Breast epithelium (tissue), 3 donors: Measurements from ENCODE around the gene CMTM2.

Source experiments
- POLR2A ChIP-seq: fragments of 450-650 bp; IDR thresholded peaks from one replicate; pipeline ENCODE4 v1.6.1; 2016; ENCODE audit warnings: antibody characterized with exemption, mild to moderate bottlenecking, moderate library complexity
- TF ChIP-seq, protein P1 (sequence below), 3 donors: fragments of 450-650 bp; IDR thresholded peaks; one replicate each; pipeline ENCODE4 v1.5.1; 2016 to 2017; ENCODE audit warnings: antibody characterized with exemption in 3 of 3, mild to moderate bottlenecking in 3 of 3, moderate library complexity in 3 of 3

DNA sequence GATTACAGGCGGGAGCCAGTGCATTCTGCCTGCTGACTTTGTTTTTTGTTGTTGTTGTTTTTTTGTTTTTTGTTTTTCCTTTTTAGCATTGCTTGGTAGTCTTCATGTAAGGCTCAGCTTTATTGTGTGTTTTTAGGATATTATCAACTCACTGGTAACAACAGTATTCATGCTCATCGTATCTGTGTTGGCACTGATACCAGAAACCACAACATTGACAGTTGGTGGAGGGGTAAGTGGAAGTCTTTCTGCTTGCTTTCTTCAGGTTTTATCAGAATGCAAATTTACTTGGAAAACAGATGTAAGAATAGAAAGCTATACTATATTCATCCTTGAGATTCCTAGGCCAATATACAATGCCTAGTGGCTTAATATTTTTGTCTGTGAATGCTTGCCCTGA is 16.3 kb upstream of the CMTM2 start:
- TF ChIP-seq, protein P1, sequence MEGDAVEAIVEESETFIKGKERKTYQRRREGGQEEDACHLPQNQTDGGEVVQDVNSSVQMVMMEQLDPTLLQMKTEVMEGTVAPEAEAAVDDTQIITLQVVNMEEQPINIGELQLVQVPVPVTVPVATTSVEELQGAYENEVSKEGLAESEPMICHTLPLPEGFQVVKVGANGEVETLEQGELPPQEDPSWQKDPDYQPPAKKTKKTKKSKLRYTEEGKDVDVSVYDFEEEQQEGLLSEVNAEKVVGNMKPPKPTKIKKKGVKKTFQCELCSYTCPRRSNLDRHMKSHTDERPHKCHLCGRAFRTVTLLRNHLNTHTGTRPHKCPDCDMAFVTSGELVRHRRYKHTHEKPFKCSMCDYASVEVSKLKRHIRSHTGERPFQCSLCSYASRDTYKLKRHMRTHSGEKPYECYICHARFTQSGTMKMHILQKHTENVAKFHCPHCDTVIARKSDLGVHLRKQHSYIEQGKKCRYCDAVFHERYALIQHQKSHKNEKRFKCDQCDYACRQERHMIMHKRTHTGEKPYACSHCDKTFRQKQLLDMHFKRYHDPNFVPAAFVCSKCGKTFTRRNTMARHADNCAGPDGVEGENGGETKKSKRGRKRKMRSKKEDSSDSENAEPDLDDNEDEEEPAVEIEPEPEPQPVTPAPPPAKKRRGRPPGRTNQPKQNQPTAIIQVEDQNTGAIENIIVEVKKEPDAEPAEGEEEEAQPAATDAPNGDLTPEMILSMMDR (IDR thresholded peaks at IDR 0.05) = no peak
- no peak for TF ChIP-seq POLR2A
